ENCODE data around the gene LRRC8D. TPM values are rescaled to one million over a fixed set of nuclear protein-coding genes. Genes with fewer than 3 reads are reported as not detected.

Gene LRRC8D
- total RNA-seq, 1 donor from 2014 or later, result 30.6 TPM

- no peaks in the 10 kb centered on the region for H3K36me3 ChIP-seq (ENCODE audit: control insufficient read depth, insufficient read depth, low read length)
- TF ChIP-seq CTCF (IDR thresholded peaks at IDR 0.05; ENCODE audit: insufficient read depth, low read length, poor library complexity, severe bottlenecking), result no peak
- no peak overlapping the region for H3K4me3 ChIP-seq (ENCODE audit: low read depth, low read length)
- H3K27me3 ChIP-seq (ENCODE audit: control insufficient read depth, insufficient read depth, low read length), result no peaks in the 10 kb centered on the region
- no peak for DNase-seq (ENCODE audit: low read depth)
Measured at GRCh38 chr1:89939059-89939570, 118.3 kb downstream of the LRRC8D start.

GRCh38 chr1:89939693-89940438 lies 119.0 kb downstream of the LRRC8D start:
- DNase-seq (ENCODE audit: low read depth), result no peak
- Histone ChIP-seq H3K27me3 (ENCODE audit: control insufficient read depth, insufficient read depth, low read length) (no peaks in the 10 kb centered on the region), H3K36me3 (ENCODE audit: control insufficient read depth, insufficient read depth, low read length) (no peaks in the 10 kb centered on the region), H3K4me3 (ENCODE audit: low read depth, low read length) (no peak overlapping the region)
- TF ChIP-seq CTCF (IDR thresholded peaks at IDR 0.05; ENCODE audit: insufficient read depth, low read length, poor library complexity, severe bottlenecking), result no peak

- Histone ChIP-seq H3K4me3 (ENCODE audit: low read depth, low read length) (no peak overlapping the region), H3K36me3 (ENCODE audit: control insufficient read depth, insufficient read depth, low read length) (no peaks in the 10 kb centered on the region), H3K27me3 (ENCODE audit: control insufficient read depth, insufficient read depth, low read length) (no peaks in the 10 kb centered on the region)
- DNase-seq (ENCODE audit: low read depth), result no peak
- TF ChIP-seq CTCF (IDR thresholded peaks at IDR 0.05; ENCODE audit: insufficient read depth, low read length, poor library complexity, severe bottlenecking), result no peak
Measured at GRCh38 chr1:89941110-89941766, 120.4 kb downstream of the LRRC8D start.

- no peak overlapping the region for H3K4me3 ChIP-seq (ENCODE audit: low read depth, low read length)
- TF ChIP-seq CTCF (IDR thresholded peaks at IDR 0.05; ENCODE audit: insufficient read depth, low read length, poor library complexity, severe bottlenecking), result no peak
- no peaks in the 10 kb centered on the region for H3K27me3 ChIP-seq (ENCODE audit: control insufficient read depth, insufficient read depth, low read length)
- H3K36me3 ChIP-seq (ENCODE audit: control insufficient read depth, insufficient read depth, low read length), result no peaks in the 10 kb centered on the region
- DNase-seq (ENCODE audit: low read depth), result no peak
Measured at GRCh38 chr1:89942014-89942413, 121.2 kb downstream of the LRRC8D start.

GRCh38 chr1:89942825-89943658 lies 122.2 kb downstream of the LRRC8D start:
- no peak for DNase-seq (ENCODE audit: low read depth)
- Histone ChIP-seq H3K4me3 (ENCODE audit: low read depth, low read length) (no peak overlapping the region), H3K27me3 (ENCODE audit: control insufficient read depth, insufficient read depth, low read length) (no peaks in the 10 kb centered on the region), H3K36me3 (ENCODE audit: control insufficient read depth, insufficient read depth, low read length) (no peaks in the 10 kb centered on the region)
- no peak for TF ChIP-seq CTCF (IDR thresholded peaks at IDR 0.05; ENCODE audit: insufficient read depth, low read length, poor library complexity, severe bottlenecking)
